Posterior cingulate gyrus (tissue), 11 donors: ENCODE results near the gene FGF7.
"Not testable (repeated sequence)": the region's sequence is repeated elsewhere in the genome, so short reads cannot be mapped to it uniquely, and the experiment has no call there.

Source experiments
- DNase-seq, 10 donors: peaks; one replicate each; pipeline versions ENCODE4 v3.0.0 to v3.0.0-alpha.2; 2020 to 2021; ENCODE audit warnings: mixed read lengths in 3 of 10
- intact Hi-C: fragments of 100-400 bp; cut with DNase I; formaldehyde crosslinking; loops from one replicate; pipeline ENCODE4 v1.15.1; 2023

The FGF7 gene

DNA sequence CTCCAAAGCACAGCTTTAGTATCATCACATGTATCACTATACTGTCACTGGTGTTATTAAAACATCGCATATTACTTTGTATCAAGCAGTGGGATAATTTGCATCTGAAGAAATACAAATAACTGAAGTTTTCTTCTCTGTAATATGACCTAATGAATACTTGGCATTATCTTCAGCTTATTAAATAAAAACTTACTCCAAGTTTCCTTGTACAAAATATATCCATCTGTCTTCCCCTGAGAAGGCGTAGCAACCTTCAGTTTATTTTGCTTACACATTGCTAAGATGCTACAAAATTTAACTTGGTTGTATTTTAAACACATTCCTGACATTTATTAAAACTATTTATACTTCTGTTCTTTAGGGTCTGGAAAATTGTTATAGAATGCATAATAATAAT, 13.7 kb downstream of the FGF7 start:
- no peak for DNase-seq
- intact Hi-C loops: no loop called here

- intact Hi-C loops: no loop called here
- DNase-seq: peak in 2 of 10 donors; percentile 16 to 51
These were observed 16.1 kb downstream of the FGF7 start for GRCh38 chr15:49438962-49439631.

DNA sequence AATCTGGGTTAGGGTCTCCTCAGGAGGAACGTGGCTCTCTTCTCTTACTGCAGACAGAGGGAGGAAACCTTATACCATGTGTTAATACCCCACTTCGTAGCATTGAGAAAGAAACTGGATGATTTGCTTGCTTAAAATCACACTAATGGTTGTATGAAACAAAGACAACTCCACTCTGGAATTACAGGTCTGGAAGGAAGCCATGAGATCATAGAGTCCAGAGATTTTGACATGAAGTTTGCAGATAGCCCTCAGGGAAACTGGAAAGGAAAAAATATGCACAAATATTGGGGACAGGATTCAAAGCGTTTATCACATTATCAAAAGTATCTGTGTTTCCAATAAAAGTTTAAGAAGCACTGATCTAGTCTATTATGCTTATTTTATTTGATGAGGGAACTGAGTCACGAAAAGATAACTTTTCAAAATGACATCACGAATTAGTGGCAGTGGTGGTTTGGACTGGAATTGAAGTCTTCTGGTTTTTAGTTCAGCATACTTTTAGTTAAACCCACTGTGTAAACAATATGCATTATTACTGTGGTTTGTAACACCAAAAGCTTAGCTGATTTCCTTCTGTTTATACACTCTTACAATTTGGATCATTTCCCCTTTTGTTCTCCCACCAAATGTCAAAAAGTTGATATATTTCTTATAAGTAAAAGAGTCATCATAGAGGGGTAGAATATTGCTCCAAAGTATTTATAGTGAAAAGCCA, 16.8 kb downstream of the FGF7 start:
- no peak for DNase-seq
- intact Hi-C loops: no loop called here

DNA sequence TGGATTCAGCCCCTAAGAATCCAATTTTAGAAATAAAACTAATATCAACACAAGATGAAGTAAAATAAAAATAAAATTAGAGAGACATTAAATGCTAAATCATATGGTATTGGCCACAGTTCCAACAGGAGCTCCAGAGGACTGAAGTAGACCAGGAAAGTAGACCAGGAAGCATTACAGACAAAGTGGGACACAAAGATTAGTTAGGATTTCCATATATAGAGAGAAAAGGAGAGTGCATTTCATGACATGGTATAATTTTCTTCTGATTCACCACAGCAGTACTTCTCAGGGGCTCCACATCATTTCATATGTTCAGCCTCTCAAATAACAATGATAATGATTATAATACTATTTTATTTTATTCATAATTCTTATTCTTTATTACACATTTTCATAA, 18.3 kb downstream of the FGF7 start:
- intact Hi-C loops: no loop called here

DNA sequence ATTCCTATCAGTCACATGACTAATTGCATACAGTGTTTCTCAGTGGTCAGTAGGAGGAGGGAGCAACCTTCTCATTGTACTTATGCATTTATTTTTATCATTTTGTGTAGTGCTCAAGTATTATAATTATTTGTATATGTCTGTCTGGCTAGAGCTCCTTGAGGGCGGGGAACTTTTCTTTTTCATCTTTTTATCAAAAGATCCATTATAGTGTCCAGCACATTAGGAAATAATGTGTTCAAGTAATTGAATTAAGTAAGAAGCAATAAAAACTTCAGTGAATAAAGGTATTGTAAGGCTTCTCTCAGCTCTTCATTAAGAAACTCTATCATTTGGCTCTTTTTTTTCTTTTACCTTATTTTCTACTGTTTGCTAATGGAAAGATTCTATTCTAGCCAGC, 18.8 kb downstream of the FGF7 start:
- intact Hi-C loops: no loop called here
- no peak for DNase-seq

More for the DNA sequence above, 18.3 kb downstream of the FGF7 start:
- DNase-seq: no peak

GRCh38 chr15:49452595-49452994, 29.6 kb downstream of the FGF7 start:
- intact Hi-C loops: no loop called here
- DNase-seq: no peak

DNA sequence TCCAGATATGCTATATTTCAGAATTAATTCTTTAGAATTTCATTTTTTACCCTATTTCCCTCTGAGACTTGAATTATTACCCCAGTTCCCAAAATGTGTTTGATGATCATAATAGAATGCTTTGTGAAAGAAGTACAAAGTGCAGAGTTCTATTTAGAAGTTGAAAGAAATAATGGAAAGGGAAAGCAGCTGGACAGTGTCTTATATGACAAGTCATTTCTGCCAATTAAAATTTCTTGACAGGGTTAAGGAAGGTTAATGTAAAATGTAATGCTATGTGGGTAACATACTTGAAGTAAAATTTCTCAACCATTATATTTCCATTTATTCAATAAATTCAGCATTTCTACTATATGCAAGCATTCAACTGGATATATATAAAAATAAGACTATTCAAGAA, 33.1 kb downstream of the FGF7 start:
- DNase-seq: no peak
- intact Hi-C loops: no loop called here

GRCh38 chr15:49458145-49458544, 35.1 kb downstream of the FGF7 start:
- intact Hi-C loops: no loop called here

GRCh38 chr15:49460411-49460941, 37.4 kb downstream of the FGF7 start:
- no peak for DNase-seq
- intact Hi-C loops: no loop called here

More at GRCh38 chr15:49458145-49458544, 35.1 kb downstream of the FGF7 start:
- DNase-seq: no peak

- intact Hi-C loops: no loop called here
- no peak for DNase-seq
These were observed 39.3 kb downstream of the FGF7 start for GRCh38 chr15:49462232-49462844.

- intact Hi-C loops: no loop called here
These were observed 41.5 kb downstream of the FGF7 start for GRCh38 chr15:49464522-49464921.

GRCh38 chr15:49466119-49466518, 43.1 kb downstream of the FGF7 start:
- no peak for DNase-seq
- intact Hi-C loops: no loop called here

More at GRCh38 chr15:49464522-49464921, 41.5 kb downstream of the FGF7 start:
- DNase-seq: no peak

DNA sequence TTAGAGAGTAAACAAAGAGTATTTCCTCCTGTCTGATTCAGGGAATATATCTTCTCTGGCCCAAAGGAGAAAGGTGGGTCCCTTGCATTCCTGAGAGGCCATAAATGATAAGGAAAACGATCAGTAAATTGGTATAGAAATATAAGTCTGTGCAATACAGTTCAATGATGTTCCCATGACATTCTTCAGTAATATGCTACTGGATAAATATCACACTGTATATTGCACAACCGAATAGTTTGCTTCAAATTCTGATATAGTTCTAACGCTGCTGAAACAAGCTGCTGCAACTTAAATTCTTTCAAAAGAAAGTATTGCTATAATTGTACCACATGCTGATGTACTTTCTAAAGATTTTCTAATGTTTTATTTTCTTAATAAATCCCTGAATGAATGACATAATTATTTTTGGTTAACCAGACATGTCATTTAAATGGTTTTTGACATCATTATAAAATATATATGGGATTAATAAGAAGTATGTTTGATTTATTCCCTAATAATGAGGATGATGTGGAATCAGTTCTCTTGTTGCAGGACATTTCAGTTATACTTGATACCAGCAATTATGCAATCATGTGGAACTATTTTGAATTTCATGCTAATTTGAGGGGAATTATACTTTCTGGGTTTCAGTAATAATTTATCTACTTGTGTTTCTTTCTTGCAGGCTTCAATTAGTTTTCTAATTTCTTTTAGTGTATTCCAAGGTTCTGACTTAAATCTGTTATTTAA, 44.9 kb downstream of the FGF7 start:
- no peak for DNase-seq
- intact Hi-C loops: no loop called here

GRCh38 chr15:49468481-49468839, 45.4 kb downstream of the FGF7 start:
- no peak for DNase-seq
- intact Hi-C loops: no loop called here

GRCh38 chr15:49471248-49471647, 48.2 kb downstream of the FGF7 start:
- peak in 1 of 10 donors; percentile 55 for DNase-seq
- intact Hi-C loops: not testable (repeated sequence)

DNA sequence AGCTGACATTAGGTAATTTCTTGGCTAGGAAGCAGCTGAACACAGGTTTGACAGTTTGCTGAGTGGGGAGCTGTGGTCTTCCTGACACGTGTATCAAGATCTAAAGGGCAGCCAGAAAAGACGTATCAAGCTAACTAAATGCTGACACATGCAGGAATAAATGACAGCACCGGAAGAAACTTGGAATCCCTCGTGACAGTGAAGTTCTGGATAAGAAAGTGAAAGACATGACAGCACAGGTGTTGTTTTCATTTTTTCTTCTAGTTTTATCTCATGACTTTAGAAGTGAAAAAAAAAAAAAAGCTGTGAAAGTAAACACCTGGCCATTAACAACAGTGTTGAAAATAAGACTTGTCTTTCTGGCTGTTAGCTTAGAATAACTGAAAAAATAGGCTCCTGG, 48.7 kb downstream of the FGF7 start:
- DNase-seq: no peak
- intact Hi-C loops: no loop called here

GRCh38 chr15:49472338-49472737, 49.3 kb downstream of the FGF7 start:
- intact Hi-C loops: no loop called here
- DNase-seq: no peak

GRCh38 chr15:49473031-49473430, 50.0 kb downstream of the FGF7 start:
- no peak for DNase-seq
- intact Hi-C loops: no loop called here

DNA sequence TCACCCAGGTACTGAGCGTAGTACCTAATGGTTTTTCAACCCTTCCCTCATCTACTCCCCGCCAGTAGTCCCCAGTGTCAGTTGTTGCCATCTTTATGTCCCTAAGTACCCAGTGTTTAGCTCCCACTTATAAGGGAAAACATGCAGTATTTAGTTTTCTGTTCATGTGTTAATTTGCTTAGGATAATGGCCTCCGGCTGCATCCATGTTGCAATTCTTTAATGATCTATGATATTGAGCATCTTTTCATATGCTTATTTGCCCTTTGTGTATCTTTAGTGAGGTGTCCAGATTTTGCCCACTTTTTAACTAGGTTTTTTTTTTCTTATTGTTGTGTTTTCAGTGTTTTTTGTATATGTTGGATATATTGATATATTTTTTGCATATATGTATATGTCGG, 55.0 kb downstream of the FGF7 start:
- intact Hi-C loops, DNase-seq: not testable (repeated sequence)

- DNase-seq, intact Hi-C loops: not testable (repeated sequence)
These were observed 55.9 kb downstream of the FGF7 start for GRCh38 chr15:49478982-49479381.

GRCh38 chr15:49485401-49485800, 62.4 kb downstream of the FGF7 start:
- DNase-seq, intact Hi-C loops: not testable (repeated sequence)
